Islet of Langerhans (tissue), 1 donor: ENCODE data around the gene GNAT1.
"Not testable (repeated sequence)": the region's sequence is repeated elsewhere in the genome, so short reads cannot be mapped to it uniquely, and the experiment has no call there.

ENCODE experiments used
- FAIRE-seq: peaks from one replicate; lab custom pipeline; 2011; peaks lifted over from hg19 to GRCh38; lab: Jason Lieb, UNC

The GNAT1 gene

GRCh38 chr3:50203809-50204803 lies 12.7 kb downstream of the GNAT1 start:
- no peak for FAIRE-seq

DNA sequence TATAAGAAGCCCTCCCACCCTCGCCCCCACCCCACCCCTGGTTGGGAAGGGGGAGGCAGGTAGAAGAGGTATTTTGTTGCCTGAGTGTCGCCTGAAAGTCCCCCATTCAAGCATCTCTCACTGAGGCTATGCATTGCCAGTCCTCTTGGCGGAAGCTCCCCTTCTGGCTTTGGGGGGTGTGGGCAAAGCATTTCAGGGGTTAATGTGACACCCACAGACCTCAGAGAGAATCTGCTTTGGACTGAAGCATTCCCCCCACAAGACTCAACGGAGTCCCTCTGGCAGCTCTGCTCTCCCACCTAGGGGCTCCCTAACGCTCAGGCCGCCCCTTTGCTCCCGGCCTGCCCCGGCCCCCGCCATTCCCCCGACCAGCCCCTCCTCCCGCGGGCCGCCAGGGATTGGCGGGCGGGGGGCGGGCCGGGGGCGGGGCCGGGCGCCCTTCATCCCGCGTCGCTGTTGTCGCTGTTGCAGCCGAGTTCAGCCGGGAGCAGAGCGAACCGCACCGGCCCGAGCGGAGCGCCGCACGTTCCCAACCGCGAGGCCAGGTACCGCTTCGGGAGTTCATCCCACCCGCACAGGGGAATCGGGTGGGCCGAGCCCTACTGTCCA lies 13.5 kb downstream of the GNAT1 start, which contains the start of gene SLC38A3:
TSS of gene SLC38A3 (plus strand) at position 468 of the 609 bp plus-strand sequence. CDS start 8,929 bp downstream, outside the sequence.
- no peak for FAIRE-seq

- no peak for FAIRE-seq
Observed at GRCh38 chr3:50205413-50206276, 14.2 kb downstream of the GNAT1 start.

DNA sequence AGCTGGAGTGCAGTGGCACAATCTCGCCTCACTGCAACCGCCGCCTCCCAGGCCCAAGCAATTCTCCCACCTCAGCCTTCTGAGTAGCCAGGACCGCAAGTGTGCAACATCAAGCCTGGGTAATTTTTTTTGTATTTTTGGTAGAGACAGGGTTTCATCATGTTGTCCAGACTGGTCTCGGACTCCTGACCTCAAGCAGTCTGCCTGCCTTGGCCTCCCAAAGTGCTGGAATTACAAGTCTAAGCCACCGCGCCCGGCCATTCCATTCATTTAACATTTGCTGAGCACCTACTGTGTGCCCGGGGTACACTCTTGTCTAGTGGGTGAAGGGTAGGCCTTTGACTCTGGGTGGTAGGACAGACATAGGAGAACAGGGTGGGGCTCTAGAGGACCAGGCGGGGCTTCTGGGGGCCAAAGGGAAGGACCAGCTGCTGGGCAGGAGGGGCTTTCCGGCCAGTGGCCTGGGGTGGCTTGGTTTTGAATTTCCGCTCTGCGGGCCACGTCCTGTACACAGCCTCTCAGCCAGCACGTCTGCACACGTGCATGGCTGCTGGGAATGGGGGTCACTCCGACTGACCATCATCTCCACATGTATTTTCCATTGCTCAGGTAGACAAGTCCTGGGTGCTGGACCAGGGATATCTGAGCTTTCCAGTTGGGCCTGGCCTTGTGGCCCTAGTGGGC lies 16.1 kb downstream of the GNAT1 start:
- no peak for FAIRE-seq

DNA sequence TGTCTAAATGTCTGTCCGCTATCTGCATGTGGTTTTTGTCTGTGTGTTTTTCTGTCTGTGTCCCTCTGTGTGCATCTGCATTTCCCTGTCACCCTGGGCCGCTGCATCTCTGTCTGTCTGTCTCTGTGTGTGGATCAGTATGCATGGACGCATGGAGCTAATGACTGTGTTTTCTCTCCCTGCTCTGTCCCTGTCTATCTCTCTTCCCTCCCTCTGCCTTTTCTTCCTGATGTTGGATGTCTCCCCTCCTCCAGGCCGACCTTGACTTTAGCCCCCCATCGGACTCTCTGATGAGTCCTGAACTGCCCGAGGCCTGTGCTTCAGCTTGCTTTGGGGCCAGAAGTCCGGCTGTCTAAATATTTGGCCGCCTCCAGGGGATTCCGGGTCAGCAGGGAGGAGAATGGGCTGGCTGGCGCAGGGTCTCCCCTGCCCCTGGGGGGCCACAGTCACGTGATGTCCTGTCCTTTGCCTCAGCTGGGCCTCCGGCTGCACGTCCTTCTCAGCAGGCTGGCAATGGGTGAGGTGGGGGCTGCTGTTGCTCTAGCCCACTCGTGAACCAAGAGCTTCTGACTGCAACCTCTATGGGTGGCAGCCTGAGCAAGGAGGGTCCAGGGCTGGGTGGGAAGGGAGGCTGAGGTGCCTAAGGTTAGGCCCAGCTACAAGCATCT lies 17.4 kb downstream of the GNAT1 start:
- FAIRE-seq = no peak

GRCh38 chr3:50210176-50210509 lies 18.7 kb downstream of the GNAT1 start:
- FAIRE-seq = no peak

DNA sequence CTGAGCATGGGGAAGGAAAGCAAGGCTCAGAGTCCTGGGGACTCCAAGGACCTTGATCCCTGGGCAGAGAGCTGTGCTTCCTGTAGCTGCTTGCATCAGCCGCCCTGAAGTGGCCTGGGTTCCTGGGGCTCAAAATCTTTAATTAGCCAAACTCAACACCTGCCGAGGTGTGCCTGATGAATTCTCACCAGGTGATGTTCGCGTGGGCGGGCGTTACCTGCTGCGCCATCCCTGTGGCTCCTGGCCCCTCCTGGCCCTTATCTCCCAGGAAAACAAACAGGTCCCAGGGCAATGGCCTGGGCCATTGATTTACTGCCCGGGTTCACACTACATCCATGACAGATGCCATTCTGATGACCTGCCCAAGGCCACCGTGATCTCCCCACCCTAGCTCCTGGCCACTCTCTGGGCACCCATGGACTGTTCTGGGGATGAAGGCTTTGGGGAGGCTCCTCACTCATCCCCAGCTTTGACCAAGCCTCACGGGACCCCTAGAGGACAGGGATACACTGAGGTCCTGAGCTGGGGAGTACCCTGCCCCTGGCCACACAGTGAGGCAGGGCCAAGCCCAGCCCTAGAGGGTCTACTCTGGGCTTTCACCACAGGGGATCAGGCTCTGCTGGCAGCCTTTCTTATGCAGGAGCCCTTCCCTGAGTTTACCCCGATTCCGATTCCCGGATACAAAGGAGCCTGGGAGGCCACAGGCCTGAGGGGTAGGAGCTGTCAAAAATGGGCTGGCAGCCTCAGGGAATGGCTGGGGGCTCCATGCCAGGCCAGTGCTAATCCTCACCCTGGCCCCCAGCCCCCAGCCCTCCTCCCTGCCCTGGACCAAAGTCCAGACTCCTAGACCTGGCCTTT lies 19.3 kb downstream of the GNAT1 start:
- no peak for FAIRE-seq

GRCh38 chr3:50211368-50211717 lies 19.9 kb downstream of the GNAT1 start:
- FAIRE-seq = not testable (repeated sequence)

- no peak for FAIRE-seq
Observed at GRCh38 chr3:50211930-50212329, 20.5 kb downstream of the GNAT1 start.

DNA sequence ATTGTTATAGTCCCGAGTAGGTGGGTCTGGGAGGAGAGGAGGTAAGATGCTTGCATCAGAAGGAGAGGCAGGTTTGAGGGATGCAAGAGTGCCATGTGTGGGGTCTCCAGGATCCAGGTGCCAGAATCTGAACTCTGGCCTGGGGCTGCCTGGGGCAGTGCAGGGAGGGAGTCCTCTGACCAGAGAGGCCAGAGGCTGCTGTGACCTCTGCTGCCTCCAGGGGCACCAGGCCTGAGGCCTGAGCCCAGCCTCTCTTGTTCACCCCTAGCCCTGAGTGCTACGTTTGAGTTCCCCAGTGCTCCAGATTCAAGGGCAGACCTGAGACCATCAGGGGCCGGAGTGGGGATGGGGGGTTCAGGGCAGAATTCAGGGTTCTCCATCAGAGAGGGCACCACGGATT lies 21.1 kb downstream of the GNAT1 start:
- FAIRE-seq = no peak

- no peak for FAIRE-seq
Observed at GRCh38 chr3:50212971-50213370, 21.6 kb downstream of the GNAT1 start.

GRCh38 chr3:50213373-50213772 lies 22.0 kb downstream of the GNAT1 start:
- no peak for FAIRE-seq

GRCh38 chr3:50214824-50215223 lies 23.4 kb downstream of the GNAT1 start:
- no peak for FAIRE-seq

DNA sequence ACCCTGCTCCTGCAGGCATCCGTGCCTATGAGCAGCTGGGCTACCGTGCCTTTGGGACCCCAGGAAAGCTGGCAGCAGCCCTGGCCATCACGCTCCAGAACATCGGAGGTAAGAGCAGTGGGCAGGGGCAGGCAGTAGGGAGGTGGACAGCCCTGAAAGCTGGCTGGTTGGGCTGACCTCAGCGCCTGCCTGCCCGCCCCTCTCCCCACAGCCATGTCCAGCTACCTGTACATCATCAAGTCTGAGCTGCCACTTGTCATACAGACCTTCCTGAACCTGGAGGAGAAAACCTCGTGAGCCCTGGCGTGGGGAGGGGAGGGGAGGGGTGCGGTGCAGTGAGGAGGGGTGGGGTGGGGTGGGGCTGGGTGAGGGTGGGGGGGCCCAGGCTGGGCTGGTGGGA lies 24.1 kb downstream of the GNAT1 start:
- FAIRE-seq = no peak

DNA sequence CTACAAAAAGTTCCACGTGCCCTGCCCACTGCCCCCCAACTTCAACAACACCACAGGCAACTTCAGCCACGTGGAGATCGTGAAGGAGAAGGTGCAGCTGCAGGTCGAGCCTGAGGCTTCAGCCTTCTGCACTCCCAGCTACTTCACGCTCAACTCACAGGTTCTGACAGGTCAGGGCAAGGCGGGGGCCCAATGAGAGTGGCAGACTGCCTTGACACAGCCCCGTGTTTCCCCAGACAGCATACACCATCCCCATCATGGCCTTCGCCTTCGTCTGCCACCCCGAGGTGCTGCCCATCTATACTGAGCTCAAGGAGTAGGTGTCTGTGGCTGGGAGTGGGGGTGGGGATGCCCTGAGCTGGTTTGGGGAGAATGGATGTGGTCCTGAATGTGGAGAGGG lies 26.3 kb downstream of the GNAT1 start:
- no peak for FAIRE-seq

DNA sequence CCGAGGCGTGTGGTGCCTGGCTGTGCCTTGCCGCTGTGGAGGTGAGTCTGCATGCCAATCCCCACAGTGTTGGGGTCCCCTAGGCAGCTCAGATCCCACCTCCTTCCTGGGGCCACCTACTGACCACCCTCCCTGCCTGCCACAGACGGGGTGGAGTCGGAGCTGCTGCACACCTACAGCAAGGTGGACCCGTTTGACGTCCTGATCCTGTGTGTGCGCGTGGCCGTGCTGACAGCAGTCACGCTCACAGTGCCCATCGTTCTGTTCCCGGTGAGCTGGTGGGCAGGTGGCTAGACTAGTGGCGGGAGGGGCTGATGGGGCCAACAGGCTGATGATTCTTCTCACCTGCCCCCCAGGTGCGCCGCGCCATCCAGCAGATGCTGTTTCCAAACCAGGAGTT lies 27.0 kb downstream of the GNAT1 start:
- FAIRE-seq = no peak

- no peak for FAIRE-seq
Observed at GRCh38 chr3:50219285-50219684, 27.9 kb downstream of the GNAT1 start.

GRCh38 chr3:50220109-50220508 lies 28.7 kb downstream of the GNAT1 start:
- FAIRE-seq = no peak

DNA sequence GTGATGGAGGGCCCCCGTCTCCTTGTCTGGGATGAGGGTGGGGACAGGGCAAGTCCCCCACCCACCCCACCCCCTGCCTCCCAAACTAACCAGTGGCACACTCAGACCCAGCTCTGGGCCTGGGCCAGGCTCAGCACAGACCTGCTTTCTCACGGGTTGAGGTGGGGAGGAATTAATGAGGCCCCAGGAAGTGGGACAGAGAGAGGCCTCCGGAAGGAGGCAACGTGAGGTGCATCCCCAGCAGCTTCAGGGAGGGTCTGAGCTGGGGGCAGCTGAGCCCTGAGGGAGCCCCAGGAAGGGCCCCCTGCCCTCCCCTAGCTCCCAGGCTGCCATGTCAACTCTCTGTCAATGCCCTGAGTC lies 29.6 kb downstream of the GNAT1 start:
- no peak for FAIRE-seq

GRCh38 chr3:50221411-50222168 lies 30.2 kb downstream of the GNAT1 start:
- no peak for FAIRE-seq
